ENCODE results near the gene KMT2B.

KMT2B gene

DNA sequence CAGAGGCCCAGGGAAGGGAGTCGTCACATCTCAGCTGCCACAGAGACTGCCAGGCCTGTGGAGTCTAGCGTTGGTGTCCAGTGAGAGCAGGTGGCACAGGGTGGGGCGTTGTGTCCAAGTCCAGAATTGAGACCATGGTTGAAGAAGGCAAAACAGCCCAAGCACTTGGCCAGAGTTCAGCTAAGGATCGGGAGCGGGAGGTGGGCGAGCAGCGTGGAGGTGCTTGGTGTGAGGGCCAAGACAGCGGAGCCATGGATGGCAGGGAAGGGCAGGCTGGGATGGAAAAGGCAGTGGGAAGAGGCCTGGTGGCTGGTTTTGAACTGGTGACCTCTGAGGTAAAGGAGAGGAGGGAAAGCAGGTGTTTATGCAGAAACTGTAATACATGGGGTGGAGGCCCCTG, 16.5 kb downstream of the KMT2B start:
- TF ChIP-seq CTCF (IDR thresholded peaks at IDR 0.05; ENCODE audit: low read length): no peak
- no peak for TF ChIP-seq EZH2 (IDR thresholded peaks at IDR 0.05; ENCODE audit: borderline replicate concordance, low read length)
- H3K27me3 ChIP-seq (ENCODE audit: insufficient read depth, low read length): no peaks in the 10 kb centered on the region

DNA sequence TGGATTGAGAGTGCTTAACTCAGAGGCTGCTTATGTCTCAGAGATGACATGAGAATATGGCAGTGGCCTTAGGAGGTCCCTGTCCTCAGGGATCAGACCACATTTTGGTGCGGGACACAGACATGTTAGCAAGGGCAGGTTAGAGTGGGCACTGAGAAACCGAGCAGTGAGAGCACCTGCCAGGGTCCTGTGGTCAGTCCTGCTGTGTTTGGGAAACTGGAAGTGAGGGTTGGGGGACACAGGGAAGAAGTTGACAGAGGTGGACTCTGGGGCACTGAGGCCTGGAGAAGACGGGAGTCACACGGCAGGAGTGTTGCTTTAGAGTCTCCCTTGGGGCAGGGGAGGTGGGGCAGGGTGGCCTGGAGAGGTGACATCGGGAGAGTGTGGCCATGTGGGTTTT, 17.1 kb downstream of the KMT2B start:
- Histone ChIP-seq H3K9me2 (ENCODE audit: low read depth, low read length) (no peaks in the 10 kb centered on the region), H3K27ac (ENCODE audit: low read depth, low read length, poor library complexity, severe bottlenecking) (no peak overlapping the region), H2AFZ (ENCODE audit: low read length) (no peak overlapping the region), H3K4me2 (ENCODE audit: low read length) (no peak overlapping the region), H3K4me3 (ENCODE audit: low read depth, low read length, poor library complexity, severe bottlenecking) (no peak overlapping the region), H3K79me2 (ENCODE audit: insufficient read depth, low read length) (no peaks in the 10 kb centered on the region), H3K4me1 (ENCODE audit: insufficient read depth, low read length, severe bottlenecking) (peaks cover 4% of the 10 kb centered on the region), H3F3A (ENCODE audit: insufficient read depth, low read length) (no peaks in the 10 kb centered on the region), H3K27me3 (ENCODE audit: insufficient read depth, low read length) (no peaks in the 10 kb centered on the region), H3K9me3 (ENCODE audit: low read length) (no peaks in the 10 kb centered on the region), H4K20me1 (ENCODE audit: insufficient read depth, low read length) (no peaks in the 10 kb centered on the region), H3K9ac (ENCODE audit: low read length) (no peak overlapping the region), H3K36me3 (ENCODE audit: insufficient read depth, low read length) (peaks cover 85% of the 10 kb centered on the region)
- TF ChIP-seq CTCF (IDR thresholded peaks at IDR 0.05; ENCODE audit: low read length): no peak
- TF ChIP-seq EZH2 (IDR thresholded peaks at IDR 0.05; ENCODE audit: borderline replicate concordance, low read length): no peak

More for the DNA sequence above, 16.5 kb downstream of the KMT2B start:
- Histone ChIP-seq H3K9me3 (ENCODE audit: low read length) (no peaks in the 10 kb centered on the region), H3K4me2 (ENCODE audit: low read length) (no peak overlapping the region), H4K20me1 (ENCODE audit: insufficient read depth, low read length) (no peaks in the 10 kb centered on the region), H3F3A (ENCODE audit: insufficient read depth, low read length) (no peaks in the 10 kb centered on the region), H3K27ac (ENCODE audit: low read depth, low read length, poor library complexity, severe bottlenecking) (no peak overlapping the region), H3K4me3 (ENCODE audit: low read depth, low read length, poor library complexity, severe bottlenecking) (no peak overlapping the region), H3K36me3 (ENCODE audit: insufficient read depth, low read length) (peaks cover 91% of the 10 kb centered on the region), H3K9me2 (ENCODE audit: low read depth, low read length) (no peaks in the 10 kb centered on the region), H2AFZ (ENCODE audit: low read length) (no peak overlapping the region), H3K79me2 (ENCODE audit: insufficient read depth, low read length) (no peaks in the 10 kb centered on the region), H3K4me1 (ENCODE audit: insufficient read depth, low read length, severe bottlenecking) (no peaks in the 10 kb centered on the region), H3K9ac (ENCODE audit: low read length) (no peak overlapping the region)

GRCh38 chr19:35736913-35737886, 19.4 kb downstream of the KMT2B start:
- H3K4me2 ChIP-seq (ENCODE audit: low read length): no peak overlapping the region
- H3K9ac ChIP-seq (ENCODE audit: low read length): no peak overlapping the region
- H4K20me1 ChIP-seq (ENCODE audit: insufficient read depth, low read length): no peaks in the 10 kb centered on the region
- no peak overlapping the region for H3K27ac ChIP-seq (ENCODE audit: low read depth, low read length, poor library complexity, severe bottlenecking)
- peaks cover 22% of the 10 kb centered on the region for H3K4me1 ChIP-seq (ENCODE audit: insufficient read depth, low read length, severe bottlenecking)
- no peaks in the 10 kb centered on the region for H3K9me3 ChIP-seq (ENCODE audit: low read length)
- H3K79me2 ChIP-seq (ENCODE audit: insufficient read depth, low read length): no peaks in the 10 kb centered on the region
- TF ChIP-seq CTCF (IDR thresholded peaks at IDR 0.05; ENCODE audit: low read length): peak; percentile 21; the same call in 1 of the 2 replicates
- no peak for TF ChIP-seq EZH2 (IDR thresholded peaks at IDR 0.05; ENCODE audit: borderline replicate concordance, low read length)
- peaks cover 62% of the 10 kb centered on the region for H3K36me3 ChIP-seq (ENCODE audit: insufficient read depth, low read length)
- no peak overlapping the region for H2AFZ ChIP-seq (ENCODE audit: low read length)
- no peaks in the 10 kb centered on the region for H3F3A ChIP-seq (ENCODE audit: insufficient read depth, low read length)
- no peaks in the 10 kb centered on the region for H3K9me2 ChIP-seq (ENCODE audit: low read depth, low read length)
- H3K27me3 ChIP-seq (ENCODE audit: insufficient read depth, low read length): no peaks in the 10 kb centered on the region
- no peak overlapping the region for H3K4me3 ChIP-seq (ENCODE audit: low read depth, low read length, poor library complexity, severe bottlenecking)

Data from OCI-LY1 (cell line).